Heart left ventricle (tissue), 16 donors: ENCODE data around the gene EMC1. TPM values are rescaled to one million over a fixed set of nuclear protein-coding genes. Genes with fewer than 3 reads are reported as not detected.

Experiments
- ATAC-seq, 4 donors: fragments of 200-7000 bp; cut with Tn5 transposase; one replicate each; pipeline ENCODE4 v1.9.1; 2020 to 2022; ENCODE audit warnings: moderate library complexity in 4 of 4, mild to moderate bottlenecking in 3 of 4, moderate number of reproducible peaks in 1 of 4
- DNase-seq, 5 donors: peaks; one replicate each; pipeline ENCODE4 v3.0.0-alpha.2; 2020
- H3K27ac ChIP-seq, 12 donors: fragments of 200-600 bp; sonication (generic) in 4 of 12; one replicate each; pipeline versions ENCODE4 v1.5.0 to v1.8.0; 2016 to 2022; ENCODE audit warnings: mild to moderate bottlenecking in 2 of 12
- H3K27me3 ChIP-seq, 9 donors: fragments of 200-600 bp; sonication (generic) in 2 of 9; one replicate each; pipeline versions ENCODE4 v1.5.1 to v1.8.0; 2016 to 2022; ENCODE audit warnings: mild to moderate bottlenecking in 3 of 9
- H3K36me3 ChIP-seq, 9 donors: fragments of 200-600 bp; sonication (generic) in 2 of 9; one replicate each; pipeline versions ENCODE4 v1.5.0 to v1.8.0; 2018 to 2022; ENCODE audit warnings: mild to moderate bottlenecking in 2 of 9
- H3K4me1 ChIP-seq, 12 donors: fragments of 200-600 bp; sonication (generic) in 4 of 12; one replicate each; pipeline versions ENCODE4 v1.5.0 to v1.8.0; 2016 to 2022; ENCODE audit warnings: mild to moderate bottlenecking in 3 of 12
- H3K4me3 ChIP-seq, 12 donors: fragments of 200-600 bp; sonication (generic) in 4 of 12; one replicate each; pipeline versions ENCODE4 v1.5.0 to v1.8.0; 2017 to 2022; ENCODE audit warnings: mild to moderate bottlenecking in 9 of 12, moderate library complexity in 4 of 12
- H3K9me3 ChIP-seq, 12 donors: fragments of 200-600 bp; sonication (generic) in 4 of 12; one replicate each; pipeline versions ENCODE4 v1.5.0 to v1.8.0; 2016 to 2022; ENCODE audit warnings: mild to moderate bottlenecking in 1 of 12
- CTCF ChIP-seq, 12 donors: fragments of 200-600 bp; sonication (generic) in 4 of 12; IDR thresholded peaks; one replicate each; pipeline versions ENCODE4 v1.5.0 to v1.8.0; 2018 to 2022; ENCODE audit warnings: antibody characterized with exemption in 12 of 12, mild to moderate bottlenecking in 5 of 12
- POLR2A ChIP-seq, 2 donors: fragments of 450-650 bp; IDR thresholded peaks; one replicate each; pipeline ENCODE4 v1.6.1; 2017; ENCODE audit warnings: antibody characterized with exemption in 2 of 2, mild to moderate bottlenecking in 2 of 2, moderate library complexity in 2 of 2
- WGBS, 4 donors: extraction: QIAGEN DNeasy Blood & Tissue Kit in 2 of 4; methylation state at CpG; one replicate each; pipeline versions ENCODE4 v1.1.5 to v1.1.7; 2013 to 2018; 5-methylcytosine and 5-hydroxymethylcytosine counted together
- intact Hi-C, 10 donors: fragments of 100-400 bp; cut with DNase I; formaldehyde crosslinking; loops; one replicate each; pipeline versions ENCODE4 v1.11.1 to v1.14.2; 2022
- polyA plus RNA-seq, 2 donors: library from polyadenylated mRNA; stranded (reverse); fragments of 200-250 nt; gene quantifications; one replicate each; pipeline ENCODE4 v1.2.3, GENCODE V29; 2013
- total RNA-seq, 9 donors: library from RNA; depleted of rRNA in 2 of 9; stranded (reverse); fragments of >200 nt in 2 of 9; fragmentation: NEBNext Ultra II Directional in 3 of 9; extraction: Animal tissue kit (Norgen Biotek cat#: 25700) in 3 of 9; gene quantifications; one replicate each; pipeline versions ENCODE4 v1.1.0 to v1.2.4, GENCODE V29; 2016 to 2023
- donor health status: ischemic (EF 13 %, LVEDD 7.1; RV severe dilation, severe dysfunction).
- donor health status: healthy with polysubstance abuse.
- donor health status: DM: no; HTN: yes; CAD: no.
- donor health status: DM: no; HTN: no; CAD: no.
- donor health status: ischemic (EF 25% LVEDD 6.9; RV normal size, moderate dysfunction).
- donor health status: ischemic (EF 25% LVEDD 5.7; RV mildly dilated, moderate dysfunction).
- donor health status: healthy.
- donor health status: DM: yes; HTN: yes; CAD: no.
- donor health status: ischemic (EF 35%, LVEDD 5.7; RV mildly dilated, moderate dysfunction).
- donor health status: nonischemic (EF 11% LVEDD 7.7; RV severe dilation, severe dysfunction).
- donor health status: DM: yes; HTN: yes; CAD: no.
- donor health status: PGD.
- donor health status: ischemic (EF 29% LVEDD 5.4; RV normal size, mild dysfunction).
- donor health status: nonischemic (EF 23%, LVEDD 6.1; RV moderate dilation, normal function).

Gene EMC1
- total and polyA plus RNA-seq, 11 donors, result 10.1 to 54.5 (median 28.9) TPM

- H3K27me3 ChIP-seq, result no peaks in the 10 kb centered on the region
- ATAC-seq (no peak), DNase-seq (no peak)
- 87 to 93% (median 90%) methylated on average over 3 of the region's 3 CpGs for WGBS, 4 donors
- TF ChIP-seq POLR2A (IDR thresholded peaks at IDR 0.05), result no peak
- H3K4me3 ChIP-seq, result no peak overlapping the region
- peaks cover 0 to 14% (median under 1%) of the 10 kb centered on the region in 12 donors for H3K4me1 ChIP-seq
- intact Hi-C loops, result loop anchor here in 1 of 10 donors (10.0 kb wide), 1 partner anchor 52 kb away; no protein-coding TSS in a partner anchor
- H3K36me3 ChIP-seq, result peaks cover 0 to 98% (median 95%) of the 10 kb centered on the region in 9 donors
- H3K27ac ChIP-seq, result no peak overlapping the region
- no peaks in the 10 kb centered on the region for H3K9me3 ChIP-seq
Observed at GRCh38 chr1:19193004-19193403, 58.3 kb downstream of the EMC1 start.

GRCh38 chr1:19191811-19192210, 59.5 kb downstream of the EMC1 start:
- H3K27ac ChIP-seq, result no peak overlapping the region
- H3K4me3 ChIP-seq, result no peak overlapping the region
- intact Hi-C loops, result loop anchor here in 1 of 10 donors (10.0 kb wide), 1 partner anchor 53 kb away; no protein-coding TSS in a partner anchor
- peaks cover 0 to 98% (median 95%) of the 10 kb centered on the region in 9 donors for H3K36me3 ChIP-seq
- WGBS, 4 donors, result 94 to 99% (median 96%) methylated on average over 3 of the region's 3 CpGs
- DNase-seq, result no peak
- no peak for TF ChIP-seq CTCF (IDR thresholded peaks at IDR 0.05)
- TF ChIP-seq POLR2A (IDR thresholded peaks at IDR 0.05), result no peak
- no peaks in the 10 kb centered on the region for H3K9me3 ChIP-seq
- no peak for ATAC-seq
- no peaks in the 10 kb centered on the region for H3K27me3 ChIP-seq
- H3K4me1 ChIP-seq, result peaks cover 0 to 11% (median 0%) of the 10 kb centered on the region in 12 donors

GRCh38 chr1:19190468-19190867, 60.9 kb downstream of the EMC1 start:
- no peak overlapping the region for H3K4me3 ChIP-seq
- intact Hi-C loops, result loop anchor here in 1 of 10 donors (10.0 kb wide), 1 partner anchor 54 kb away; no protein-coding TSS in a partner anchor

GRCh38 chr1:19189270-19189669, 62.1 kb downstream of the EMC1 start:
- Histone ChIP-seq H3K4me1 (no peaks in the 10 kb centered on the region), H3K27ac (no peak overlapping the region), H3K4me3 (no peak overlapping the region), H3K9me3 (no peaks in the 10 kb centered on the region), H3K36me3 (peaks cover 0 to 100% (median 96%) of the 10 kb centered on the region in 9 donors), H3K27me3 (no peaks in the 10 kb centered on the region)
- TF ChIP-seq CTCF (IDR thresholded peaks at IDR 0.05) (no peak), POLR2A (IDR thresholded peaks at IDR 0.05) (no peak)
- DNase-seq, result no peak
- ATAC-seq, result no peak
- intact Hi-C loops, result no loop called here
- WGBS, 4 donors, result 76 to 84% (median 82%) methylated on average over 3 of the region's 3 CpGs

More at GRCh38 chr1:19190468-19190867, 60.9 kb downstream of the EMC1 start:
- Histone ChIP-seq H3K36me3 (peaks cover 0 to 100% (median 96%) of the 10 kb centered on the region in 9 donors), H3K27me3 (no peaks in the 10 kb centered on the region), H3K9me3 (no peaks in the 10 kb centered on the region), H3K27ac (no peak overlapping the region), H3K4me1 (peaks cover 0 to 3% (median 0%) of the 10 kb centered on the region in 12 donors)
- TF ChIP-seq CTCF (IDR thresholded peaks at IDR 0.05), result no peak
- TF ChIP-seq POLR2A (IDR thresholded peaks at IDR 0.05), result no peak
- DNase-seq (no peak), ATAC-seq (no peak)
- WGBS, 4 donors, result 67 to 82% (median 73%) methylated on average over 4 of the region's 4 CpGs

GRCh38 chr1:19187852-19188251, 63.5 kb downstream of the EMC1 start:
- intact Hi-C loops, result no loop called here
- Histone ChIP-seq H3K9me3 (no peaks in the 10 kb centered on the region), H3K27me3 (no peaks in the 10 kb centered on the region), H3K4me1 (no peaks in the 10 kb centered on the region), H3K36me3 (peaks cover 0 to 100% (median 96%) of the 10 kb centered on the region in 9 donors), H3K4me3 (no peak overlapping the region), H3K27ac (no peak overlapping the region)
- DNase-seq (no peak), ATAC-seq (no peak)
- TF ChIP-seq POLR2A (IDR thresholded peaks at IDR 0.05) (no peak), CTCF (IDR thresholded peaks at IDR 0.05) (no peak)
